ENCODE results near the gene ZNF853. TPM values are rescaled to one million over a fixed set of nuclear protein-coding genes. Genes with fewer than 3 reads are reported as not detected.

ZNF853 gene
- polyA plus RNA-seq, 1 experiment: 2.0 TPM

DNA sequence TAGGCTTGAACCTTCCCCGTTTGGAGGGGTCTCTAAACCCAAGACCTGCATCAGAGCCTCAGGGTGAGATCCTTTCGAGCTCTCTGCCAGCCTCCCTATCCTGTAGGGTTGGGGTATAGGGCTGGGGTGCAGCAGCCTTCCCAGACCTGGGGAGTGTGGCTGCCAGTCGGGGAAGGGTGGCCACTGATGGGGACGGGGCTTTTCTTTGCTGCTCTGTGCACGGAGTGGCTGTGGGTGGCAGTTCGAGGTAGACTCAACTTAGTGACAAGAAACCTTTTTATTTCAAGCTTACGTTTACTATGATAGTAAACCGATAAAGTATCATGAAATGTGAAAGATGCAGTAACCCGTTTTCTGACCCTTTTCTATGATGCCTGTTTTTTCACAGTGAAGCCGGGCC lies 34.7 kb downstream of the ZNF853 start:
- TF ChIP-seq, protein P1, sequence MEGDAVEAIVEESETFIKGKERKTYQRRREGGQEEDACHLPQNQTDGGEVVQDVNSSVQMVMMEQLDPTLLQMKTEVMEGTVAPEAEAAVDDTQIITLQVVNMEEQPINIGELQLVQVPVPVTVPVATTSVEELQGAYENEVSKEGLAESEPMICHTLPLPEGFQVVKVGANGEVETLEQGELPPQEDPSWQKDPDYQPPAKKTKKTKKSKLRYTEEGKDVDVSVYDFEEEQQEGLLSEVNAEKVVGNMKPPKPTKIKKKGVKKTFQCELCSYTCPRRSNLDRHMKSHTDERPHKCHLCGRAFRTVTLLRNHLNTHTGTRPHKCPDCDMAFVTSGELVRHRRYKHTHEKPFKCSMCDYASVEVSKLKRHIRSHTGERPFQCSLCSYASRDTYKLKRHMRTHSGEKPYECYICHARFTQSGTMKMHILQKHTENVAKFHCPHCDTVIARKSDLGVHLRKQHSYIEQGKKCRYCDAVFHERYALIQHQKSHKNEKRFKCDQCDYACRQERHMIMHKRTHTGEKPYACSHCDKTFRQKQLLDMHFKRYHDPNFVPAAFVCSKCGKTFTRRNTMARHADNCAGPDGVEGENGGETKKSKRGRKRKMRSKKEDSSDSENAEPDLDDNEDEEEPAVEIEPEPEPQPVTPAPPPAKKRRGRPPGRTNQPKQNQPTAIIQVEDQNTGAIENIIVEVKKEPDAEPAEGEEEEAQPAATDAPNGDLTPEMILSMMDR (IDR thresholded peaks at IDR 0.05; ENCODE audit: insufficient read depth, low read depth, low read length): no peak
- ChIA-PET POLR2A (no interaction called here), CTCF (no interaction called here)
- DNase-seq (ENCODE audit: low read depth): no peak
- Histone ChIP-seq H3K27me3 (ENCODE audit: control insufficient read depth, insufficient read depth, low read length) (no peaks in the 10 kb centered on the region), H3K36me3 (ENCODE audit: control insufficient read depth, insufficient read depth, low read length) (peaks cover 26% of the 10 kb centered on the region), H3K4me3 (ENCODE audit: low read depth, low read length) (no peak overlapping the region)

GRCh38 chr7:6650521-6651011 lies 35.2 kb downstream of the ZNF853 start:
- TF ChIP-seq, protein P1 (IDR thresholded peaks at IDR 0.05; ENCODE audit: insufficient read depth, low read depth, low read length): no peak
- Histone ChIP-seq H3K4me3 (ENCODE audit: low read depth, low read length) (no peak overlapping the region), H3K27me3 (ENCODE audit: control insufficient read depth, insufficient read depth, low read length) (no peaks in the 10 kb centered on the region), H3K36me3 (ENCODE audit: control insufficient read depth, insufficient read depth, low read length) (peaks cover 28% of the 10 kb centered on the region)
- ChIA-PET POLR2A (no interaction called here), CTCF (interaction anchor here (0.8 kb wide), 1 partner anchor 61 kb away, joined by 4 read pairs; the partner anchor contains the start of gene INTS15)
- no peak for DNase-seq (ENCODE audit: low read depth)

DNA sequence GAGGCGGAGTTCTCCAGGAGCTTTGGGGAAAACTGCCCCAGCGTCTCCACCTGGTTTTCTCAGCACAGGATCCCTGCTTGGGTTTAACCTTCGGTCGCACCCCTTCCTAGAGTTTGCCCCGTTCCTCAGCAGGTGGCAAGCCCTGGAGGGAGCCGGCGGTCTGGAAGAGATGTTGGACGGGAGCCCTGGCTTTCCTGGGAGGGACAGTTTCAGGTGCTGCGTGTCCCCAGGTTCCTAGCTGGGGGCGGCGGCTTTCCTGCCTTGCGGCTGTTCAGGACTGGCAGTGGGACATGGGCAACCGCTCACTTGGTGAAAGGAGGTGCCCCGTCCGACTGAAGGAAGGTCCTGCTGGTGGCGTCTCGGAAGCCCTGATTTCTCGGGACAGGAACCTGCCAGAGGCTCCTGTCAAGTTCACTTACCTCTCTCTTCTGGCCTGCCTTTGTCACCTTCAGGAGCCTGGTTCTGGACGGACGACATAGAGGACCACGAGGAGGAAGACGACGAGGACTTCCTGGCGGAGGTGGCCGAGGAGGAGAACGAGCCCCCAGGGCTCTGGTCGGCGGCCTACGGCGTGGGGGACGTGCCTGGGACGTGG lies 36.5 kb downstream of the ZNF853 start:
- H3K27me3 ChIP-seq (ENCODE audit: control insufficient read depth, insufficient read depth, low read length): no peaks in the 10 kb centered on the region
- H3K4me3 ChIP-seq (ENCODE audit: low read depth, low read length): no peak overlapping the region
- DNase-seq (ENCODE audit: low read depth): no peak
- ChIA-PET CTCF (no interaction called here), POLR2A (no interaction called here)
- H3K36me3 ChIP-seq (ENCODE audit: control insufficient read depth, insufficient read depth, low read length): peaks cover 24% of the 10 kb centered on the region
- TF ChIP-seq, protein P1 (IDR thresholded peaks at IDR 0.05; ENCODE audit: insufficient read depth, low read depth, low read length): no peak

DNA sequence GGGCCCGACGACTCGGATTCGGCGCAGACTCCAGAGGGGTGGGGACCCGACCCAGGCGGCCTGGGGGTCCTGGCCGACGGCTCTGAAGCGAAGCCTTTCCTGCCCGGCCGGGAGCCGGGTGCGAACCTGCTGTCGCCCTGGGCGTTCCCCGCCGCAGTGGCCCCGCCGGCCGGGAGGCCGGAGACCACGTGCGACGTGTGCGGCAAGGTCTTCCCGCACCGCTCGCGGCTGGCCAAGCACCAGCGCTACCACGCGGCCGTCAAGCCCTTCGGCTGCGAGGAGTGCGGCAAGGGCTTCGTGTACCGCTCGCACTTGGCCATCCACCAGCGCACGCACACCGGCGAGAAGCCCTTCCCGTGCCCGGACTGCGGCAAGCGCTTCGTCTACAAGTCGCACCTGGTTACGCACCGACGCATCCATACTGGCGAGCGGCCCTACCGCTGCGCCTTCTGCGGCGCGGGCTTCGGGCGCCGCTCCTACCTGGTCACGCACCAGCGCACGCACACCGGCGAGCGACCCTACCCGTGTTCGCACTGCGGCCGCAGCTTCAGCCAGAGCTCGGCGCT lies 37.1 kb downstream of the ZNF853 start:
- TF ChIP-seq, protein P1 (IDR thresholded peaks at IDR 0.05; ENCODE audit: insufficient read depth, low read depth, low read length): no peak
- POLR2A ChIA-PET: no interaction called here
- peaks cover 24% of the 10 kb centered on the region for H3K36me3 ChIP-seq (ENCODE audit: control insufficient read depth, insufficient read depth, low read length)
- H3K4me3 ChIP-seq (ENCODE audit: low read depth, low read length): no peak overlapping the region
- no peak for DNase-seq (ENCODE audit: low read depth)
- CTCF ChIA-PET: no interaction called here
- H3K27me3 ChIP-seq (ENCODE audit: control insufficient read depth, insufficient read depth, low read length): no peaks in the 10 kb centered on the region

- no peak for DNase-seq (ENCODE audit: low read depth)
- POLR2A ChIA-PET: no interaction called here
- CTCF ChIA-PET: no interaction called here
- TF ChIP-seq, protein P1 (IDR thresholded peaks at IDR 0.05; ENCODE audit: insufficient read depth, low read depth, low read length): no peak
- Histone ChIP-seq H3K27me3 (ENCODE audit: control insufficient read depth, insufficient read depth, low read length) (no peaks in the 10 kb centered on the region), H3K36me3 (ENCODE audit: control insufficient read depth, insufficient read depth, low read length) (peaks cover 22% of the 10 kb centered on the region), H3K4me3 (ENCODE audit: low read depth, low read length) (no peak overlapping the region)
Measured at GRCh38 chr7:6653071-6654003, 37.9 kb downstream of the ZNF853 start.
